CD4-positive, CD25-positive, alpha-beta regulatory T cell (primary cell): Measurements from ENCODE around the gene PLA2G4E. TPM values are rescaled to one million over a fixed set of nuclear protein-coding genes. Genes with fewer than 3 reads are reported as not detected.

Source experiments
- ATAC-seq, 2 donors: fragments of 150-1000 bp; cut with Tn5 transposase; one replicate each; pipeline ENCODE4 v1.10.0; 2021; ENCODE audit warnings: low read depth in 2 of 2, moderate number of reproducible peaks in 2 of 2, moderate library complexity in 1 of 2
- DNase-seq, 3 donors: peaks; one replicate each; pipeline versions ENCODE4 v3.0.0 to v3.0.0-alpha.2; 2012 to 2022; ENCODE audit warnings: mixed read lengths in 1 of 3
- H3K27ac ChIP-seq: one replicate; pipeline ENCODE4 v1.7.0; 2013; ENCODE audit warnings: mild to moderate bottlenecking, low read length; ENCODE audit not compliant: insufficient read depth, poor library complexity, severe bottlenecking
- H3K27me3 ChIP-seq: one replicate; pipeline ENCODE4 v1.7.0; 2013; ENCODE audit warnings: low read length; ENCODE audit not compliant: control insufficient read depth, insufficient read depth
- H3K36me3 ChIP-seq: one replicate; pipeline ENCODE4 v1.7.0; 2013; ENCODE audit warnings: mild to moderate bottlenecking, low read length, moderate library complexity; ENCODE audit not compliant: control insufficient read depth, insufficient read depth
- H3K4me1 ChIP-seq: 2 replicates; pipeline ENCODE4 v1.7.0; 2013; ENCODE audit warnings: mild to moderate bottlenecking, low read length; ENCODE audit not compliant: insufficient read depth, control insufficient read depth, poor library complexity, severe bottlenecking
- H3K4me3 ChIP-seq: one replicate; pipeline ENCODE4 v1.7.0; 2013; ENCODE audit warnings: low read depth, mild to moderate bottlenecking, low read length, moderate library complexity
- H3K9me3 ChIP-seq, 2 experiments: 1 replicate in 1 of 2; 2 replicates in 1 of 2; pipeline ENCODE4 v1.7.0; 2013; ENCODE audit warnings: low read length in 2 of 2, mild to moderate bottlenecking in 1 of 2, moderate library complexity in 1 of 2; ENCODE audit not compliant: control insufficient read depth in 2 of 2
- H3K27ac Mint-ChIP-seq, 3 donors: one replicate each; pipeline ENCODE4 v1.8.0; 2020 to 2022; ENCODE audit warnings: mild to moderate bottlenecking in 3 of 3, mixed read lengths in 3 of 3, moderate library complexity in 2 of 3
- H3K27me3 Mint-ChIP-seq: one replicate; pipeline ENCODE4 v1.8.0; 2022; ENCODE audit warnings: mild to moderate bottlenecking, mixed read lengths
- H3K36me3 Mint-ChIP-seq: one replicate; pipeline ENCODE4 v1.8.0; 2020; ENCODE audit warnings: mixed read lengths
- H3K4me1 Mint-ChIP-seq, 4 donors: one replicate each; pipeline ENCODE4 v1.8.0; 2020 to 2022; ENCODE audit warnings: mixed read lengths in 4 of 4, mild to moderate bottlenecking in 1 of 4
- H3K4me3 Mint-ChIP-seq, 4 donors: one replicate each; pipeline ENCODE4 v1.8.0; 2020 to 2022; ENCODE audit warnings: mild to moderate bottlenecking in 4 of 4, mixed read lengths in 4 of 4, moderate library complexity in 3 of 4
- H3K9me3 Mint-ChIP-seq, 7 donors: one replicate each; pipeline ENCODE4 v1.8.0; 2020 to 2022; ENCODE audit warnings: mixed read lengths in 7 of 7, mild to moderate bottlenecking in 3 of 7, moderate library complexity in 2 of 7
- polyA plus RNA-seq, 4 donors: library from polyadenylated mRNA; unstranded; fragments of 300-500 nt; fragmentation: Illumina TruSeq; gene quantifications; one replicate each; pipeline ENCODE4 v1.2.3, GENCODE V29; 2021
- total RNA-seq: library from RNA; stranded (reverse); gene quantifications from one replicate; pipeline ENCODE4 v1.2.3, GENCODE V29; 2022

The PLA2G4E gene
- total and polyA plus RNA-seq, 5 donors from 2014 or later = not detected

DNA sequence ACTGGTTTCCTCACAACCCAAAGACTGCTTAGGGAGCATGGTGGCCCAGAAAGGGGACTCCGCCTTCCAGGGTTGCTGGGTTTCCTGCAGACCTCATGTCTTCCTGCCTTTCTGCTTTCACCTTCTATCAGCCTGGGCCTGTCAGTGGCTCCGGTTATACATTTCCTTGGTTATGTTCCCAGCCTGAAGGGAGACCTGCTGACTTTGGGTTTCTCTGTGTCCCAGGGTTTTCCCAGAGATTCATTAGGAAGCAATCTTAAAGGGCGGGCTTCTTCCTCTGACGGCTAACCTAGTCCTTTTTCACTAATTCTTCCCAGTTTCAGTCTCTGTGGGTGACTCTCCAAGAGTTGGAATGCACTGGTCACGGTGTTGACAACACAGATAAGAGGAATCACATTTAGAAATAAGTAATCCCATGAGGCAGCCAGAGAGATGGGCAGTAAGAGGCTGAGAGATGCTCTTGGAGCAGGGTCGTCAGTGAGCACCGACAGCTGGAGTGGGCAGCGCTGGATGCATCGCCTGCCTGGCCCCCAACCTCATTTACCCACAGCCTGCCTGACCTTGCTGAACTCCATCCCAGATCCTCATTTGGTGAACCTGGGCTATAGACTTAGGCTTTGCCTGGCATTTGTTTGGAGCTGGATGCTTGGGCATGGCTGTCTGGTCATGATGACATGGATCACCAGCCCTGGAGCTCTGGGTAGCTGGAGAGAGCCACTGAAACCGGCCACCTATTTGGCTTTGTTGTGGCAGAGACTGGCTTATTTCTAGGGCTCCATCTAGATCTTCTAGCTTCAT lies 38.5 kb downstream of the PLA2G4E start:
- H3K9me3 Mint-ChIP-seq = no peaks in the 10 kb centered on the region
- no peaks in the 10 kb centered on the region for H3K36me3 ChIP-seq
- no peak overlapping the region for H3K27ac ChIP-seq
- no peaks in the 10 kb centered on the region for H3K36me3 Mint-ChIP-seq
- no peak overlapping the region for H3K27ac Mint-ChIP-seq
- no peak overlapping the region for H3K4me3 ChIP-seq
- peaks cover 0 to 11% (median under 1%) of the 10 kb centered on the region in 4 donors for H3K4me1 Mint-ChIP-seq
- H3K27me3 ChIP-seq = no peaks in the 10 kb centered on the region
- no peak overlapping the region for H3K4me3 Mint-ChIP-seq
- DNase-seq (peak in 1 of 3 donors; percentile 48), ATAC-seq (no peak)
- no peaks in the 10 kb centered on the region for H3K9me3 ChIP-seq
- no peaks in the 10 kb centered on the region for H3K4me1 ChIP-seq
- H3K27me3 Mint-ChIP-seq = peaks cover 14% of the 10 kb centered on the region

DNA sequence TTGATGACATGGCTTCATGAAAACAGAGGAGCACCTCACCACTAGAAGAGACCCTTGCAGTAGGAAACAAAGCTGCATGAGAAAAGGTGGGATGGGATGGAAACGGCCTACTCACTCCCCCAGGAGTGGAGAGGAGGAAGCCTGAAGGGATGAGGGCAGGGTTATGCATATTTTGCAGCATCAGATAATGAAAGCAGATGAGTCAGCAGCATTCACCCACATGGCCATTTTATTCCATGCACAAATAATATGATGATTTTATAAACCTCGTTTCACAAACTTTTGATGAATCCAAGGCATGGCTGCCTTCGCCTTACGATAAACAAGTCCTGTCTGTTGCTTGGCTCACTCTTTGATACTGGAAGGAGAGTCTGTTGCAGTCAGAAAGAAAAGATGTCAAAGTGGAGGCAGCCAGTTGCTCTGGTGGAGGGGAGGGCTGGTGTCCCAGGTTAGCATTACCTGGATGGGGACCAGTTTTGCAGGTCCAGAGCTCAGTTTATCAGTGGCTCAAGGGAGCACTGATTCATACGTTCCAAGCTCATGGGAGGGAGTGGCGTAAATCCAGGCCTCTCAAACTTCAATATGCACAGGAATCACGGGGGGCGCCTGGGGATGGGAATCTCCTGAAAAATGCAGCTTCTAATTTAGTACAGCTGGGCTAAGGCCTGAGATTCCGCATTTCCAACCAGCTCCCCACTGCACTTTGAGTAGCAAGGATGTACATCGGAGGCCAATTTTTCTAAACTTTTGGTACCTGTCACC lies 39.3 kb downstream of the PLA2G4E start:
- no peak overlapping the region for H3K27ac Mint-ChIP-seq

DNA sequence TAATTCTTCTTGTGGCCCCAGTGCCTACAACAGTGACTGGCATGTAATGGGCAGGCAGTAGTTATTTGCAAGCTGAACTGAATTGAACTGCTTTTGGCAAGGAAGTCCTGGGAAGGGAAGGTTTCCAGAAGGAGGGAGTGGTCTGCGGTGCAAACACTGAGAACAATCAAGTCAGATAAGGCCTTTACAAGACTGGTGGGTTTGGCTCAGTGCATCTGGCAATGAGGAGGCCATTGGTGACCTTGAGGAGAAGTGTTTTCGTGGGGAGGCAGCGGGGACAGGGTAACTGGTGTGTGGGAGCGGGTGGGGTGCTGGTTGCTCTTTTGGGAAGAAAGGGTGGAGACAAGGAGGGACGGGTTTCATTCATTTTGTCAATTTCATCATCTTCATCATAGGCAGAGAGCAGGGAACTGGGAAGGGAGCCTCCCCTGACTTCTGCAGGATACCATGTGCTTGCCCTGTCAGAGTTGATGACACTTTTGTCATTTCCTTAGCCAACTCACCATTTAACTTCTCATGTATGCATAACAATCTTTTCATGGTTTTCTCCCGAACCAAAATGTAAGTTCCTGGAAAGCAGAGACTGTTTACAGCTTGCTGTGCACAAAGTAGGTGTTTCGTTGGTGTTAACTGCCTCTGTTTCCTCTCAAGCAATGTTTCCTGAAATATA lies 40.1 kb downstream of the PLA2G4E start:
- Mint-ChIP-seq H3K4me3 (no peak overlapping the region), H3K27ac (peak overlapping the region in 1 of 3 donors; percentile 80), H3K9me3 (no peaks in the 10 kb centered on the region), H3K4me1 (peaks cover 0 to 11% (median under 1%) of the 10 kb centered on the region in 4 donors), H3K27me3 (peaks cover 15% of the 10 kb centered on the region), H3K36me3 (no peaks in the 10 kb centered on the region)
- Histone ChIP-seq H3K27ac (no peak overlapping the region), H3K36me3 (no peaks in the 10 kb centered on the region), H3K9me3 (no peaks in the 10 kb centered on the region), H3K4me3 (no peak overlapping the region), H3K4me1 (no peaks in the 10 kb centered on the region), H3K27me3 (no peaks in the 10 kb centered on the region)
- DNase-seq (peak in 1 of 3 donors; percentile 84), ATAC-seq (no peak)

More for the DNA sequence above, 39.3 kb downstream of the PLA2G4E start:
- no peak overlapping the region for H3K27ac ChIP-seq
- H3K9me3 ChIP-seq = no peaks in the 10 kb centered on the region
- ATAC-seq (no peak), DNase-seq (no peak)
- Mint-ChIP-seq H3K27me3 (peaks cover 14% of the 10 kb centered on the region), H3K9me3 (no peaks in the 10 kb centered on the region), H3K4me3 (no peak overlapping the region), H3K4me1 (peaks cover 0 to 11% (median under 1%) of the 10 kb centered on the region in 4 donors), H3K36me3 (no peaks in the 10 kb centered on the region)
- H3K36me3 ChIP-seq = no peaks in the 10 kb centered on the region
- H3K4me1 ChIP-seq = no peaks in the 10 kb centered on the region
- no peak overlapping the region for H3K4me3 ChIP-seq
- H3K27me3 ChIP-seq = no peaks in the 10 kb centered on the region

DNA sequence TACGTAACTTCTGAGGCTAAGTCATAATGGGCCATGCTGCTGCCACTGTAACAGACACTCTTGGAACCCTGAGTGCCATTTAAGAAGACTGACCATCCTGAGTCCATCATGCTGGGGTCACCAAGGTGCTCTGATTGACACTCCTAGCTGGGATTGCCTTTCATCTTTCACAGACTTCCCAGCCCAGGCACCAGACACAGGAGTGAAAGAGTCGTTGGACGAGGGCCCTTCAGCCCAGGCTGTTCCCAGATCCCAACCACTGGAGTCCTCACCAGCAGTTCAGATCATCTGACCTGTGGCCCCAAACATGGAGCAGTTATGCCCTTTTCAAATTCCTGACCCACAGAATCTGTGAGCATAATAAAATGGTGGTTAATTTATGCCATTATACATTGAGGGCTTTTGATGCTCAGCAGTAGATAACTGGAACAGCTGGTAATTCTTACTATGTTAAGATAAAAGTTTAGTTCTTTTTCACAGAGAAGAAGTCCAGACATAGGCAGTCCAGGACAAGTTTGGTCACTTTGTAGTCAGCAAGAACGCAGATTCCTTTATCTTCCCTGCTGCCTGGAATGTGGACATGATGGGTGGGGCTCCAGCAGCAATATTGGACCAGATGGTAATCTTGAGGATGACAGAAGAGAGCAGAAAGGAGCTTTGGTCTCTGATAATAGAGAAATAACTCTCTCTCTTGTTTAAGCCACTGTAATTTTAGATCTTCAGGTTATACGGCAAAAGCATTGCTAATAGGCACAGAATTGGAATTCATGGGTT lies 41.2 kb downstream of the PLA2G4E start:
- Histone ChIP-seq H3K27me3 (peaks cover 3% of the 10 kb centered on the region), H3K27ac (no peak overlapping the region), H3K4me3 (no peak overlapping the region), H3K9me3 (no peaks in the 10 kb centered on the region), H3K4me1 (no peaks in the 10 kb centered on the region), H3K36me3 (no peaks in the 10 kb centered on the region)
- H3K4me3 Mint-ChIP-seq = no peak overlapping the region
- peak overlapping the region in 1 of 3 donors; percentile 5 for H3K27ac Mint-ChIP-seq
- H3K27me3 Mint-ChIP-seq = peaks cover 21% of the 10 kb centered on the region
- no peak for DNase-seq
- ATAC-seq = no peak
- H3K36me3 Mint-ChIP-seq = no peaks in the 10 kb centered on the region
- peaks cover 0 to 11% (median under 1%) of the 10 kb centered on the region in 4 donors for H3K4me1 Mint-ChIP-seq
- no peaks in the 10 kb centered on the region for H3K9me3 Mint-ChIP-seq

DNA sequence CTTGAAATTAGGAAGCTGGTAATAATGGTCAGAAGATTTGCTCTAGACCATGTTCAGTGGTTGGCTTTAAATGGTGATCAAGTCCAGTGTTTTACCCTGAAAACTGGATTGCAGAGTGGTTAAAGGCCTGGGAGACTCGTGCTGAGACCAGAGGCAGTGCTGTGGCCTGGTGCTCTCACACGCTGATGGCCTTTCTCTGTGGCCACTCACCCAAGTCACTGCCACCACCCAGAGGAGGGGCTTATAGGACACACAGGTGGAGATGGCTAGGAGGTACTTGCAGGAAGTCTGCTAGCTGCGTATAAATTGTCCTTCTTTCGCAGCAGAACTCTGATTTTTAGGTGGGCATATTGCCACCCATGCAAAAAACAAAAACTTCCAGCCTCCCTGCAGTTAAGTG lies 42.3 kb downstream of the PLA2G4E start:
- H3K27ac ChIP-seq = no peak overlapping the region
- no peak overlapping the region for H3K4me3 Mint-ChIP-seq
- no peak overlapping the region for H3K27ac Mint-ChIP-seq
- H3K4me1 ChIP-seq = no peaks in the 10 kb centered on the region
- no peaks in the 10 kb centered on the region for H3K36me3 Mint-ChIP-seq
- ATAC-seq = no peak
- peaks cover 0 to 11% (median under 1%) of the 10 kb centered on the region in 4 donors for H3K4me1 Mint-ChIP-seq
- DNase-seq = no peak
- no peaks in the 10 kb centered on the region for H3K9me3 ChIP-seq
- H3K9me3 Mint-ChIP-seq = no peaks in the 10 kb centered on the region
- H3K27me3 ChIP-seq = peaks cover 7% of the 10 kb centered on the region
- H3K4me3 ChIP-seq = no peak overlapping the region
- peaks cover 16% of the 10 kb centered on the region for H3K27me3 Mint-ChIP-seq
- H3K36me3 ChIP-seq = no peaks in the 10 kb centered on the region

DNA sequence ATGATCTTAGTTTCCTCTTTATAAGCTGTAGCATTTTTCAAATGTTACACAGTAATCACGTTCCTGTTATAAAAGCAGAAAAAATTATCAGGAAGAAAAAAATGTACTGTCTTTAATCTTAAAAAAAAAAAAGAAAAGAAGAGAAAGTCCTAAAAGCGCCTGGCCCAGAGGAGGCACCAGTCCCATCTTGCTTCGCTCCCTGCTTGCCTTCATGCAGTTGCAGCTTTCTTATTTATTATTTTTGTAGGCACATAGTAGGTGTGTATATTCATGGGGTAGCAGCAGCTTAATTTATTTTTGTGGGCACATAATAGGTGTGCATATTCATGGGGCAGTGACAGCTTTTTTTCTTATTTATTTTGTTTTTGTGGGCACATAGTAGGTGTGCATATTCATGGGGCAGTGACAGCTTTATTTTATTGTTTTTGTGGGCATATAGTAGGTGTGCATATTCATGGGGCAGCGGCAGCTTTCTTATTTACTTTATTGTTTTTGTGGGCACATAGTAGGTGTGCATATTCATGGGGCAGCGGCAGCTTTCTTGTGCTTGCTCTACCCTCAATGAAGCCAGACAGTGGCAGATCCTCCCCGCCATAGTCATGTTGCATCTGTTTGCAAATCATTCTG lies 43.0 kb downstream of the PLA2G4E start:
- Mint-ChIP-seq H3K4me1 (peaks cover 0 to 11% (median 2%) of the 10 kb centered on the region in 4 donors), H3K4me3 (no peak overlapping the region), H3K9me3 (no peaks in the 10 kb centered on the region), H3K27ac (no peak overlapping the region), H3K27me3 (peaks cover 16% of the 10 kb centered on the region), H3K36me3 (no peaks in the 10 kb centered on the region)
- peaks cover under 1% of the 10 kb centered on the region for H3K4me1 ChIP-seq
- no peak for ATAC-seq
- H3K27ac ChIP-seq = no peak overlapping the region
- H3K27me3 ChIP-seq = peaks cover 7% of the 10 kb centered on the region
- no peak overlapping the region for H3K4me3 ChIP-seq
- H3K36me3 ChIP-seq = no peaks in the 10 kb centered on the region
- no peak for DNase-seq
- no peaks in the 10 kb centered on the region for H3K9me3 ChIP-seq

DNA sequence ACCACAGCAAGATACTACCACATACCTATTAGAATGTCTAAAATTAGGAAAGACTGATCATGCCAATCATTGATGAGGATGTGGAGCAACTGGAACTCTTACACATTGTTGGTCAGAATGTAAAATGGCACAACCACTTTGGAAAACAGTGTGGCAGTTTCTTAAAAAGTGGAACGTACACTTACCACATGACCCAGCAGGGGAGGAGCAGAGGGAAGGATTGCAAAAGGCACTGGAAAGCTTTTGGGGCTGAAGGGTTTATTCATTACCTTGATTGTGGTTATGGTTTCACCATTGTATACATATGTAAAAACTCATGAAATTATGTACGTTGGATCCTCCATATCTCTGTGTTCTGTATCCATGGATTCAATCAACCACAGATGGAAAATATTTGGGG lies 45.2 kb downstream of the PLA2G4E start:
- Histone ChIP-seq H3K36me3 (no peaks in the 10 kb centered on the region), H3K4me1 (peaks cover 14% of the 10 kb centered on the region), H3K27ac (no peak overlapping the region), H3K27me3 (peaks cover 7% of the 10 kb centered on the region), H3K4me3 (no peak overlapping the region), H3K9me3 (no peaks in the 10 kb centered on the region)
- no peak overlapping the region for H3K4me3 Mint-ChIP-seq
- no peaks in the 10 kb centered on the region for H3K36me3 Mint-ChIP-seq
- peaks cover 21% of the 10 kb centered on the region for H3K27me3 Mint-ChIP-seq
- peaks cover 6 to 16% (median 13%) of the 10 kb centered on the region in 4 donors for H3K4me1 Mint-ChIP-seq
- ATAC-seq = no peak
- H3K27ac Mint-ChIP-seq = no peak overlapping the region
- no peaks in the 10 kb centered on the region for H3K9me3 Mint-ChIP-seq
- DNase-seq = no peak
